HG02970 (cell line): Measurements from ENCODE around the gene SLC38A4.
"Not testable (repeated sequence)": the region's sequence is repeated elsewhere in the genome, so short reads cannot be mapped to it uniquely, and the experiment has no call there.

Experiments
- ATAC-seq: cut with Tn5 transposase; IDR thresholded peaks from one replicate; pipeline ENCODE4 v1.9.1; 2021; ENCODE audit warnings: mild to moderate bottlenecking, moderate library complexity, moderate number of reproducible peaks; ENCODE audit not compliant: unreplicated experiment, low FRiP score

The SLC38A4 gene, protein sequence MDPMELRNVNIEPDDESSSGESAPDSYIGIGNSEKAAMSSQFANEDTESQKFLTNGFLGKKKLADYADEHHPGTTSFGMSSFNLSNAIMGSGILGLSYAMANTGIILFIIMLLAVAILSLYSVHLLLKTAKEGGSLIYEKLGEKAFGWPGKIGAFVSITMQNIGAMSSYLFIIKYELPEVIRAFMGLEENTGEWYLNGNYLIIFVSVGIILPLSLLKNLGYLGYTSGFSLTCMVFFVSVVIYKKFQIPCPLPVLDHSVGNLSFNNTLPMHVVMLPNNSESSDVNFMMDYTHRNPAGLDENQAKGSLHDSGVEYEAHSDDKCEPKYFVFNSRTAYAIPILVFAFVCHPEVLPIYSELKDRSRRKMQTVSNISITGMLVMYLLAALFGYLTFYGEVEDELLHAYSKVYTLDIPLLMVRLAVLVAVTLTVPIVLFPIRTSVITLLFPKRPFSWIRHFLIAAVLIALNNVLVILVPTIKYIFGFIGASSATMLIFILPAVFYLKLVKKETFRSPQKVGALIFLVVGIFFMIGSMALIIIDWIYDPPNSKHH

DNA sequence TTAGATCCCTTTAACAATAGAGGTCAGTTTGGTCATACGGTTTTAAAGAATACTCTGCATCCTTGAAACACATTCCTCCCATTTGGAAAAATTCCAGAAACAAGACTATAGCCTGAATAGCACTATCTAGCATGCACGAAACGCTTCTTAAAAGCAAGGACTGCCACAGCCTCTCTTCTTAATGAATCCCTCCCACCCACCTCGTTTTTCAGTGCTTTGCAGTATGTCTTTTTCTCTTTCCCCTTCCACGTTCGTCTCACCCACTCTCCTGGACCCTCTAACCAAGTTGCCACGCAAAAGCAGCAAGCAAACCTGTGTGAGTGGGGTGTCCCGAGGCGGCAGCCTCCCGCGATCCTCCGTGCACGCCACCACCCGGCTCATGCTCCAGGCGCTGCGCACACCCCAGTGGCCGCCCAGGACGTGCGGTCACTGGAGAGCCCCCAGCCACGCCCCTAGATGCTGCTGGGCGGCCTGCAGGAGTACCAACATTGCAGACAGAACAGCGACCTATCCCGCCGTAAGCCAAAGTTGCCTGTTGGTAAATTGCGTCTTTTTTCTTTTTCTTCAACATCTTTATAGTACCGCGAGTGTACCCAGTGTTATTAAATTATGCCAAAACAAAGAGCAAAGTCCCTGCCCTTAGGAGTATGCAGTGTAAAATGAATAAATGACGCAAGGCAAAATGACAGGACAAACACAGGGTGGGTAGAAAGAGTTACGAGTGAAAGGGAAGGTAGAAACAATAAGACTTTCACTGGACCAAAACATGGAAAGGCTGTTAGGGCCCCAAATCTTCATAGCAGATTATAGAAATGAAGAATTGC, at the start of gene SLC38A4:
SLC38A4 (minus strand) TSS at position 407 of the 824 bp plus-strand sequence. CDS start 32,926 bp downstream, outside the sequence.
- no peak for ATAC-seq

DNA sequence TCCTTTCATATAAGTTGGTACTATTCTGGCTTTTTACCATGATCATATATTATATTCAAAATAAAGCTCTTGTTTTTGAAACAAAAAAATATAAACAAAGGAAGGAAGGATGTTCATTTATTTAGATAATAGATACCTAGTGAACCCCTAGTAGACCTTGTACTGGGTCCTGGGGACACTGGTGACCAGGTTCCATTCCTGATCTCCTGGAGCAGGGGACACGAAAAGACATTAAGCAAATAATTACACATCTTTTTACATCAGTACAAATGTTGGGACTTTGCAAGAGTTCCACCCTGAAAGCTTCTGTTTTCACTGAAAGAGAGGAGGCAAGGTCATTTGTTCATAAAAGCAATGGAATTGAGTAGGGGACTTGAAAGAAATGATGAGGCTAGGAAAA, 49.3 kb upstream of the SLC38A4 start:
- ATAC-seq = no peak

DNA sequence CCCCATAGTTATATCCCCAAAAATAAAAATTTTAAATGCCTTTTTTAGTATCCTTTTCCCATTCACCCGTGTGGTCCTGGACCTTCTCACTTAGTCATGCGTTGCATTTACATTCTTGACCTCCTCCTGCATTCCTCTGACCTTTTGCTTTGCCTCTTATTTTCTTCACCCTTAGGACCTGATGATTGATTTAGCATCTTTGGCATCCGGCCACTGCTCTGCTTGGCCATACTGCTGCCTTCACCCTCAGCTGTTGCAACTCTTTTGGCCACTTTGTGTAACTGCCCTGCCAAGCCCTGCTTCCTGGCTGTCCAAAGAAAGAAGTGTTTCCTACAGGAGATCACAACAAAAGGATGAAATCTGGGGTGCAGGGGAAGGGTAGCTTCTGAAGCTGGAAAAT, 48.8 kb upstream of the SLC38A4 start:
- no peak for ATAC-seq

DNA sequence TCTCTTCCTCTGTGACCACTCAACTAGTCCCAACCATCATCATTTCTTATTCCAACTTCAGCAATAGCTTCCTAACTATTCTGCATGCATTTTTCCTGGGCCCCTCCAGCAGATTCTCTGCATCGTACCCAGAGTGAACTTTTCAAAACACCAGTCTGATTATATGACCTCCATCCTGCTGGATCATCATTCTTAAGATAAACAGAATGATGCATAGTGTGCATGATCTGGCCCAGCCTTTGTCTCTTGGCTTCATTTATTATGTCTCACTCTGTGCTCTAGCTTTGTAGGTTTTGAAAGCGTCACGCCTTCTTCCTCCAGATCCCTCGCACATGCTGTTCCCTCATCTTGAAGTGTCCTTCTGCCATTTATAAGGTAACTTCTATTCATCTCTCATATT, 46.3 kb upstream of the SLC38A4 start:
- ATAC-seq = no peak

DNA sequence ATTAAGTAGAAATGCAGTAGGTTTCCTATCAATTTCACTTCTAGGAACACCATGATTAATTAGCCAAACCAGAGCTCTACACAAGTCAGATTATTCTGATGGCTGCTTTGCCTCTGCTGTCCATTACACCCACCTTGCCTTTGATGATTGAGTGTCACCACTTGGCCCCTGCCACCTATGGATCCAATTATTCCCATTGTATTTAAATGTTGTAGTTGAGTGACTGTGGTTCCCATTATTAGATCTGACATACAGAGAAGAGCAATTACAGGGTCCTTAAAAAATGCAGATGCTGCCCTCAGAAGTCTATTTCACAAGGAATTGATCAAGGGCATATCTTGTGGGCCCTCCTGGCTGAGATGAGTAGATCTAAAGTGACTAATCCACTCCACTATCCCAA, 39.5 kb upstream of the SLC38A4 start:
- ATAC-seq = no peak

DNA sequence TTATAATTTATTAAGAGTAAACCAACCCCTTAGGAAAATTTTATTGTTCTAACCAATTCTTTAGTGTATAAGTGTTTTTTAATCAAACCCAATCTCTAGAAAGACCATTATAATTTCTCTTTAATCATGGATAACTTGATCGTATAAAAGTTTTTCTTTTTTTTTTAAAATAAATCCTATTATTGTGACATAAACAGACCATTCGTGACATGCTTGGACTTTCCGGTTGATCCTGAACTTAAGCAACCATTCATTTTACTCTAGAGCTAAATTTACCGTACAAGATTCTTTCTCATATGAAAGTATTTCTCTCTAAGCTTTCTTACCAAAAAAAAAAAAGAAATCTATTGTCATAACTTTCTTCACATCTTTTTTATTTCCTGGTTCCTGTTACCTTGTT, 32.6 kb upstream of the SLC38A4 start:
- no peak for ATAC-seq

DNA sequence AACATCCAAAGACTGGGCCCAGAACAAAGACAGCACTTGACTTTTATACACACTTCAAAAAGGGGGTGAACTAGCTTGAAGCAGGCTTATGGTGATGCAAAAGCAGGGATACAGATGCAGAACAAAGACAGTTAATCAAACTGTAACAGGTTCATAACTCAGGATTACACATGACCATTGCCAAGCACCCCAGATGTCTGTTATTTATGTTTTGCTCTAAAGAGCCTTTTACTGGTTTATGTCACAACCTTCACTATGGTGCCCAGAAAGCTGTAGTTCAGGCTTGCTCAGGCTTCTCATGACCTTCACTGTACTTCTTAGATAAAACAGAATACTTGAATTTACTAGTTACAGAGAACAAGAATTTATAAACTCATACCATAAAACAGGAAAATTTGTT, 31.7 kb upstream of the SLC38A4 start:
- ATAC-seq = no peak

DNA sequence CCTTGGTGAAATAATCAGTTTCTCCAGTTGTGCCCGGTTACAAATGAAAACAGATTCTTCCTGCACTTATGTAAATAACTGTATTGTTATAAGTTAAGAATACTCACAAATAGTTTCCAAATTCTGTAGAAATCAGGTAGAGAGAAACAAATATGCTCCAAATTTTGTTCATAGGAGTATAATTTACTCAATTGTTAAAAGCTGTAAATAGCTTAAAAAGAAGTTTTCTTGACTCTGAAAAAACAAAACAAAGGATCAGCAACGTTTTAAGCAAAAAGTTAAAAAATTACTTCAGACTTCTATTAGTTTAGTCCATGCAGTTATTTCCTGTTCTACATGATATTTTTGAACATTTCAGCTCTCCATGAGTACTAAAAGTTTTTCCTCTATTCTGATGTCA, 30.0 kb upstream of the SLC38A4 start:
- ATAC-seq = no peak

DNA sequence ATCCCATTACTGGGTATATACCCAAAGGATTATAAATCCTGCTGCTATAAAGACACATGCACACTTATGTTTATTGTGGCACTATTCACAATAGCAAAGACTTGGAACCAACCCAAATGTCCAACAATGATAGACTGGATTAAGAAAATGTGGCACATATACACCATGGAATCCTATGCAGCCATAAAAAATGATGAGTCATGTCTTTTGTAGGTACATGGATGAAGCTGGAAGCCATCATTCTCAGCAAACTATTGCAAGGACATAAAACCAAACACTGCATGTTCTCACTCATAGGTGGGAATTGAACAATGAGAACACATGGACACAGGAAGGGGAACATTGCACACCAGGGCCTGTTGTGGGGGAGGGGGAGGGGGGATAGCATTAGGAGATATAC, 28.4 kb upstream of the SLC38A4 start:
- not testable (repeated sequence) for ATAC-seq

DNA sequence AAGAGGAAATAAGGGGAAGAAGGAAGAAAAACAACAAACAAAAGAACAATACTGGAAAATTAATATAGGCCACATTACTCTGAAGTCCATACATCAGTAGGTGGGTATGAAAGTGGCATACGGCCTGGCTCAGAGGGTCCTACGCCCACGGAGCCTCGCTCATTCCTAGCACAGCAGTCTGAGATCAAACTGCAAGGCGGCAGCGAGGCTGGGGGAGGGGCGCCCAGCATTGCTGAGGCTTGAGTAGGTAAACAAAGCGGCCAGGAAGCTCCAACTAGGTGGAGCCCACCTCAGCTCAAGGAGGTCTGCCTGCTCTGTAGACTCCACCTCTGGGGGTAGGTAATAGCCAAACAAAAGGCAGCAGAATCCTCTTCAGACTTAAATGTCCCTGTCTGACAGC, 23.0 kb upstream of the SLC38A4 start:
- ATAC-seq = not testable (repeated sequence)

DNA sequence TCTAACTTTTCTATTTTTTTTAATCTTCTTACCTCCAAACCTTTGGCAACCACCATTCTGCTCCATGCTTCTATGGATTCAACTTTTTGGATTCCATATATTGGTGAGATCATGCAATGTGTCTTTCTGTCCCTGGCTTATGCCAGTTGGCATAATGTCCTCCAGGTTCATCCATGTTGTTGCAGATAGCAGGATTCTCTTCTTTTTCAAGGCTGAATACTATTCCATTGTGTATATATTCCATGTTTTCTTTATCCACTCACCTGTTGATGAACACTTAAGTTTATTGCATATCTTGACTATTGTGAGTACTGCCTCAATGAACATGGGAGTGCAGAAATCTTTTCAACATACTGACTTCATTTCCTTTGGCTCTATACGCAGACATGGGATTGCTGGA, 21.2 kb upstream of the SLC38A4 start:
- ATAC-seq = no peak

DNA sequence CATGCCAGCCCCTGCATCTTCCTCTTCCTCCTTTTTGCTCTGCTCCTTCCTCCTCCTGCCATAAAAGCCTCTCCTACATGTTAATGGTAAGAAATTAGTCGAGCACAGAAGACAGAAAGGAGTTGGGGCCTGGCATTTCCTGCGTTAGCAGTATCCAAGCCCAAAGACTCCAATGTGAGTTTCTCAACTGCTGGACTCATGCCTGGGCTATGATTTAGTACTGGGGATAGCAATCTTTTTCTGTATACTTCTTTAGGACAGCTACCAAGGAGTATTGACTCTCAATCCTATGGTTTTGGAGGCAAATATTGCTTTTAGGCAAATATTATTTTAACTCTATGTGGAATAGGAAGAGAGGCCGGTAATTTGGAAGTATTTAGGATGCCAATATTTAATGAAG, 18.0 kb upstream of the SLC38A4 start:
- ATAC-seq = no peak

DNA sequence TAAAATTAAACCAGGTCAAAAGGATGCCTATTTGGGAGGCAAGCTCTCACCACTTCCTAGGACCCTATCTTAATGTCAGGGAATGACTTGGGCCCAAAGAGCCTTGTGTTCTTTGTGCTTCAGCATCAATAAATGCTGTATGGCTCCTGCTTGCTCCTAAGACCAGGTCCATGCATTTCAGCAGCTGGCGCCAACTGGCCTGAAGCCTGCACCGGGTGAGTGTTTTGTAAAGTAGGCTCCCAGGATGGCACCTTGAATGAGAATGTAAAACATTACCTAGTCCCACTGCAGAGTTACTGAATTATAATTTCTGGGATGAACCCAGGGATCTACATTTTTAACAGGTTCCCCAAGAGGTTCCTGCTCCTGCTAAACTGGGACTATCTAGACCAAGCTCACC, 16.1 kb upstream of the SLC38A4 start:
- ATAC-seq = no peak

DNA sequence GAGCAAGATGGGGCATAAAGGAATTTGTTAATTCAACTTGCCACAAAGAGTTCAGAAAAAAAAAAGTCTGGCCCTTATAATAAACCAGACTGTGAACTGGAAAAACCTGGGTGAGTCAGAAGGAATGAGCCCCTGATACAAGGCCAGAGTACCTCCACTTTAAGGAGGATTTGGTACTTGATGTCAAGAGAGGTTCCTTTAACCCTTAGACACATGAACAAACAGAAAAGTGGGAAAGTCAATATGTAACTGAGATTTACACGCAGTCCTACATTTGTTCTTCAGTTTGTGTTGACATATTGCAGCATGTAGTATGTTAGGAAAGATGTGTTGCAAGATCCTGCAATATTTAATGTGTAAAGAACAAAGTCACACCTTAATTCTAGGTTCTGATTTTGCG, 14.2 kb upstream of the SLC38A4 start:
- no peak for ATAC-seq

DNA sequence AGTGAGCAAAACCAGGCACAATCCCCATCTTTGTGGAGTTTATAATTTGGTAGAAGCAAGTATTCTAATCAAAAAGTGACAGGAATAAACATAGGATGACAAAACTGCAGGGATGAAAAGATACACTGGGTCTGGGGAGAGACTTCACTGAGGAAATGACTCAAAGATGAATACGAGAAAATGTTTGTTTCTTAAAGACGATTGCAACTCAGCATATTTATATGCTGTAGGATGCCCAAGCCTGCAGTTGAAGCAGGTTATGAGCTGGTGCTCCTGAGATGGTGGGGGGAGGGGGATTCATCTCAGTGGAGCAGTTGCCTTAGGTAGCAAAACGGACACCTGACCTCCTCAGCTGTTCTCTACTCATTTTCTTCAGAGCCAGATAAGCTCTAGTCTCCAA, 13.4 kb upstream of the SLC38A4 start:
- ATAC-seq = no peak

DNA sequence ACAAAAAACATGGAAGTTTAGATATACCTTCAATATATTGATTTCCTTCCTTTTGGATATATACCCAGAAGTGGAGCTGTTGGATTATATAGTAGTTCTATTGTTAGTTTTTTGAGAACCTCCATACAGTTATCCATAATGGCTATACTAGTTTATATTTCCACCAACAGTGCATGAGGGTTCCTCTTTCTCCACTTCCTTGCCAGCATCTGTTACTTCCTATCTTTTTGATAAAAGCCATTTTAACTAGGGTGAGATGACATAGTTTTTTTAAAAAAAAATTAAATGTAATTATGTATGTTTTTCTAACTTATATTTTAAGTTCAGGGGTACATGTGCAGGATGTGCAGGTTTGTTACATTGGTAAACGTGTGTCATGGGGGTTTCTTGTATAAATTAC, 10.0 kb upstream of the SLC38A4 start:
- ATAC-seq = no peak

DNA sequence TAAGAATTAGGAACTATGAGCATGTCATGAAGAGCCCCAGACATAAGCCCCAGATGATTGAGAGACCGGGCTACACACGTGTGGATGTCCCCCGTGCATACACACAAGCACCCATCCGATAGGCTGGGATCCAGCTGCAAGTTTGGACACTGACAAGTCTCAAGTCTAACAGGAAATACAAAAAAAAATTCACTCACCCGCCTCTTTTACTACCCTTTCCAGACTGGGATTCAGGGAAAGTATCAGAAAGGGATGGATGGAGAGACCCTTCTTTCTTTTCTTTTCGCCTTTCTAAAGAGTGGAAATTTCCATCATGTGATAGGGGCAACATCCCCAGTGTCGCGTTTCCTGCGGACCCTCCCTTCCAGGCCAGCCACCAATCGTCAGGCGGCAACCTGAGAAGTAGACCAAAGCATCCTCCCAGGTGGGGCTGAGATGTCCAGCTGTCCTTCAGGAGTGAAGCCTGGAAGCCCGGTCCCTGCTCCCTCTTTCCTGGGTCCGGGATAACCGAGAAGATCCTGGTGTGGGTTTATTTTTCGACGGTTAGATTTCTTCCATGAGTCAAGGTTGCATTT, 6.4 kb upstream of the SLC38A4 start:
- no peak for ATAC-seq

DNA sequence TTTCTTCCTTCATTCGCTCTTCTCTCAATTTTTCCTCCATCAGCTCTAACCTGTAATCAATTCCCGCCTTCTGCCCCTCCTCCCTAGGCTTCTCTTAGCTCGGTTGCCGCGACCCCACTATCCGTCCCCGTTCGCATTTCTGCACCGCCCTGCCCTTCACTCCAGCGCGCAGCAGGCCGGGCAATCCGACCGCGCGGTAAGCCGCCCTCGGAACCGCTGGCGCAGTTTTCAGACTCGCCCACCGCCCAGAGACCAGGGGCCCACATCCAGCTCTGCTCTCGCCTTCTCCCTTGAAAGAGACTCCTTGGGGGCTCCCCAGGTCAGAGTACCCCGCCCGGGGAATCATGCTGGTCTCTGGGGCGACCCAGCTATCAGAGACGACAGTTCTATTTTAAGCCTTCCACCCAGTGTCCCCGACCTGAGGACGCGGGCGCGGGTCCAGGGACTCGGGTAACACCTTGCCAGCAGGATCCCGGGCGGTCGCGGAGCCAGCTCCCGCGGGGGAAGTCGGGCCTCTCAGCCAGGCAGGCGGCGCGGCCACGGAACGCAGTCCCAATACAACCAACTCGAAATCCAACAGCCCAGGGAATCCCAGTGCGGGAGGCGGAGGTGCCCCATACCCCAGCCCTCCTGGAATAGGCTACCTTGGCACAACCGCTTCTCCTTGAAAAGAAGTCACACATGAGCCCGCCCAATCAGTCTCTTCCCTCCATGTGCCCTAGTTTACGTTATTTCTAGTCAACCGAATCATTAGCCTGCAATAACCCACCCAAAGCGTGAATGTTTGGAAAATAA, 5.7 kb upstream of the SLC38A4 start:
- ATAC-seq = no peak

DNA sequence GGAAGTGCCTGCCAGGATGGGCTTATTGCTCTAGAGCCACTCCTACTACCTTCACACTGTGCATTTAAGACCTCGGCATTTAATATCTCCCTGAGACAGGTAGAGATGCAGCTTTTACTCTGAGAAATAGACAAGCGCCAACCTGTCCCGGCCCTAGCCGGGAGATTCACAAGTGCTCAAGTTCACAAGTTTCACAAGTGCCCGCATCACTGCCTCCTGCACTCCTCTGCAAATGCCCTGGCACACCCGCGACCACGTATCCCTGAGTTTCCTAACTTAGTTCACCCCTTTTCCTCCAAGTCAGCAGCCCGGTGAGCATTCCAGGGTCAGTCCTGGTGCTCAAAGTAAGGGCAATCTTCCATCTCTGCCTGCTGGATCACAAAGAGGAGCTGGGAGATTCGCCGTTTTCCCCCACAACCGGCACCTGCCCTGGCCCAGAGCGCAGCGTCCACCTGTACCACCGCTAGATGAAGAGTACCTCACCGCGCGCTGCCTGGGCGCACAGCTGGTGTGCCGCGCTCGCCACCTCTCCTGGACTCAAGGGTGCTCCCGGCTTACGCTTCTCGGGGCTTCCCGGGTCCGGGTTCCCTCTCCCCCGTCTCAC, 5.0 kb upstream of the SLC38A4 start:
- ATAC-seq = no peak

DNA sequence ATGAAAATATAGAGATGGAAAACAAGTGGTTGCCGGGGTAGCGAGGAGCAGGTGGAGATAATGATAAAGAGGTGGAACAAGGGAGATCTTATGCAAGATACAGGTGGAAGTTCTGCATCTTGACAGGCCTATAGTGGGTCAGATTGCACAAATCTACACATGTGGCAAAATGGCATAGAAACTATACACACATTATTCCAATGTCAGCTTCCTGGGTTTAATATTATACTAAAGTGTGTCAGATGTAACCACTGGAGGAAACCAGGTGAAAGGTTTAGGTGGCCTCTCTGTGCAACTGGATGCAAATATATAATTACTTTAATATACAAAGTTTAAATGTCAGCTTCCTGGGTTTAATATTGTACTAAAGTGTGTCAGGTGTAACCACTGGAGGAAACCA, 1.1 kb downstream of the SLC38A4 start:
- no peak for ATAC-seq
